Left lung (tissue), 10 donors: Measurements from ENCODE around the gene LRIF1. TPM values are rescaled to one million over a fixed set of nuclear protein-coding genes. Genes with fewer than 3 reads are reported as not detected.
A peak's percentile ranks its signal among the peaks of the same experiment; 100 is the strongest.

Source experiments
- ATAC-seq: fragments of 200-7000 bp; cut with Tn5 transposase; one replicate; pipeline ENCODE4 v1.9.1; 2020; ENCODE audit warnings: moderate library complexity
- DNase-seq, 4 donors: peaks; one replicate each; pipeline ENCODE4 v3.0.0-alpha.2; 2013 to 2020
- H3K27ac ChIP-seq, 2 donors: fragments of 200-600 bp; sonication (generic) in 1 of 2; one replicate each; pipeline versions ENCODE4 v1.5.0 to v1.8.0; 2020 to 2021
- H3K27me3 ChIP-seq, 2 donors: fragments of 200-600 bp; sonication (generic) in 1 of 2; one replicate each; pipeline versions ENCODE4 v1.5.0 to v1.8.0; 2020 to 2021
- H3K36me3 ChIP-seq, 2 donors: fragments of 200-600 bp; sonication (generic) in 1 of 2; one replicate each; pipeline versions ENCODE4 v1.5.0 to v1.8.0; 2020 to 2021
- H3K4me1 ChIP-seq, 2 donors: fragments of 200-600 bp; one replicate each; pipeline ENCODE4 v1.8.0; 2021
- H3K4me3 ChIP-seq, 2 donors: fragments of 200-600 bp; sonication (generic) in 1 of 2; one replicate each; pipeline versions ENCODE4 v1.5.0 to v1.8.0; 2020 to 2021; ENCODE audit warnings: mild to moderate bottlenecking in 1 of 2
- H3K9me3 ChIP-seq, 2 donors: fragments of 200-600 bp; sonication (generic) in 1 of 2; one replicate each; pipeline versions ENCODE4 v1.5.0 to v1.8.0; 2020 to 2021
- intact Hi-C, 2 donors: fragments of 100-400 bp; cut with DNase I; formaldehyde crosslinking; loops; one replicate each; pipeline versions ENCODE4 v1.11.2 to v1.14.2; 2022
- polyA plus RNA-seq, 6 donors: library from polyadenylated mRNA; unstranded; fragments of 120-200 nt; gene quantifications; one replicate each; pipeline ENCODE4 v1.2.1, GENCODE V29; 2013; ENCODE audit not compliant: insufficient read length in 6 of 6
- total RNA-seq, 2 donors: library from RNA; stranded (reverse); fragmentation: NEBNext Ultra II Directional; extraction: Animal tissue kit (Norgen Biotek cat#: 25700); gene quantifications; one replicate each; pipeline ENCODE4 v1.2.1, GENCODE V29; 2021
- TF ChIP-seq, protein P1 (sequence below), 2 donors: fragments of 200-600 bp; sonication (generic) in 1 of 2; IDR thresholded peaks; one replicate each; pipeline versions ENCODE4 v1.5.0 to v1.8.0; 2021; ENCODE audit warnings: antibody characterized with exemption in 2 of 2
- donor health status: DM: no; HTN: yes; CAD: no.
- donor health status: DM: no; HTN: no; CAD: no.

LRIF1 gene
- total and polyA plus RNA-seq, 8 donors = 6.3 to 14.7 (median 12.4) TPM

DNA sequence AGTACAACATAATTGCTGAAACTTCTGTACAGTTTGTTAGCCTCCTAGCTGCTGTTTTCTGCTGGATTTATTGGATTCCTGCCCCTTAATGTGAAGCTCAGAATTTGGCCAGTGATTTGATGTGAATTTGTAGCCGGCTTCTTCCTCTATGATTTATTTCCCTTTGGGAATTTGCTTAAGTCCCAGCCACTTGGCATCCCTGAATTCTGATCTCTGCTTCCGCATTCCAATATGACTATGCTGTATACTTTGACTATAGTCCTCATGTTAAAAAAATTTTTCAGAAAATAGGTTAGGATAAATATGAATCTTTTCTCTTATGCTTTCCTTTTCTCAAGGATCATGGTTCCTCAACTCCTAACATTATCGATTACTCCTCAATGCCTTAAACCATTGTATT is 12.4 kb upstream of the LRIF1 start:
- ATAC-seq (no peak), DNase-seq (no peak)
- Histone ChIP-seq H3K4me1 (no peaks in the 10 kb centered on the region), H3K27ac (no peak overlapping the region), H3K4me3 (no peak overlapping the region), H3K27me3 (peaks cover 0 to 14% of the 10 kb centered on the region in 2 donors), H3K9me3 (peaks cover 0 to 34% of the 10 kb centered on the region in 2 donors), H3K36me3 (no peaks in the 10 kb centered on the region)
- intact Hi-C loops = no loop called here
- TF ChIP-seq, protein P1, sequence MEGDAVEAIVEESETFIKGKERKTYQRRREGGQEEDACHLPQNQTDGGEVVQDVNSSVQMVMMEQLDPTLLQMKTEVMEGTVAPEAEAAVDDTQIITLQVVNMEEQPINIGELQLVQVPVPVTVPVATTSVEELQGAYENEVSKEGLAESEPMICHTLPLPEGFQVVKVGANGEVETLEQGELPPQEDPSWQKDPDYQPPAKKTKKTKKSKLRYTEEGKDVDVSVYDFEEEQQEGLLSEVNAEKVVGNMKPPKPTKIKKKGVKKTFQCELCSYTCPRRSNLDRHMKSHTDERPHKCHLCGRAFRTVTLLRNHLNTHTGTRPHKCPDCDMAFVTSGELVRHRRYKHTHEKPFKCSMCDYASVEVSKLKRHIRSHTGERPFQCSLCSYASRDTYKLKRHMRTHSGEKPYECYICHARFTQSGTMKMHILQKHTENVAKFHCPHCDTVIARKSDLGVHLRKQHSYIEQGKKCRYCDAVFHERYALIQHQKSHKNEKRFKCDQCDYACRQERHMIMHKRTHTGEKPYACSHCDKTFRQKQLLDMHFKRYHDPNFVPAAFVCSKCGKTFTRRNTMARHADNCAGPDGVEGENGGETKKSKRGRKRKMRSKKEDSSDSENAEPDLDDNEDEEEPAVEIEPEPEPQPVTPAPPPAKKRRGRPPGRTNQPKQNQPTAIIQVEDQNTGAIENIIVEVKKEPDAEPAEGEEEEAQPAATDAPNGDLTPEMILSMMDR (IDR thresholded peaks at IDR 0.05) = no peak

DNA sequence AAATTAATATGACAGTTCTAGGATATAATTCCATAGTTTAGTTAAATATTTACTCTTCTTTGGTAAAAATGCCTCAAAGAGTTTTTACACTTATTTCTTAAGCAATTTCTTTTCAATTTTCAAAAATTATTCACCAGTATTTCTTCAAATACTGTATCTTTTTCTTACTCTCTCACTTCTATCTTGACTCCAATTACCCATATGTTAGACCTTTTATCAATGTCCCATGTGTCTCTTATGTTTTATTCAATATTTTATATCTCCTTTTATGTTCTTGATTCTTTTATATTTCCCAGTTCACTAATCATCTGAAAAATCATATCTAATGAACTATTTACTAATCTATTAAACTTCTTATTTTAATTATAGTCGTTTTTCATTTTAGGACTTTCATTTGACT is 11.5 kb upstream of the LRIF1 start:
- H3K27ac ChIP-seq = no peak overlapping the region
- ATAC-seq (no peak), DNase-seq (no peak)
- H3K27me3 ChIP-seq = peaks cover 0 to 16% of the 10 kb centered on the region in 2 donors
- intact Hi-C loops = no loop called here
- H3K4me1 ChIP-seq = no peaks in the 10 kb centered on the region
- no peak overlapping the region for H3K4me3 ChIP-seq
- H3K9me3 ChIP-seq = peaks cover 0 to 30% of the 10 kb centered on the region in 2 donors
- TF ChIP-seq, protein P1 (IDR thresholded peaks at IDR 0.05) = no peak
- H3K36me3 ChIP-seq = no peaks in the 10 kb centered on the region

DNA sequence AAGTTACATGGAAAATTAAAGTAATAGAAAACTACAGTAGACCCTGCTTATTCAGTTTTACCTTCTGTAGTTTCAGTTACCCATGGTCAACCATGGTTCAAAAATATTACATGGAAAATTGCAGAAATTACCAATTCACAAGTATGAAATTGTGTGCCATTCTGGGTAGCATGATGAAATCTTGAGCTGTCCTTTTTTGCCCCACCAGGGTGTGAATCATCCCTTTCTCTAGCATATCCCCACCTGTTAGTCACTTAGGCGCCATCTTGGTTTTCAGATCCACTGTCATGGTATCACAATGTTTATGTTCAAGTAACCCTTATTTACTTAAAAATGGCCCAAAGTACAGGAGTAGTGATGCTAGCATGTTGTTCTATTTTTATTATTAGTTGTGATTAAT is 3.5 kb upstream of the LRIF1 start:
- no peak overlapping the region for H3K4me3 ChIP-seq
- H3K27ac ChIP-seq = no peak overlapping the region
- H3K27me3 ChIP-seq = peaks cover 12 to 45% of the 10 kb centered on the region in 2 donors
- TF ChIP-seq, protein P1 (IDR thresholded peaks at IDR 0.05) = no peak
- DNase-seq (no peak), ATAC-seq (no peak)
- intact Hi-C loops = no loop called here
- peaks cover 0 to 7% of the 10 kb centered on the region in 2 donors for H3K4me1 ChIP-seq
- H3K36me3 ChIP-seq = no peaks in the 10 kb centered on the region
- H3K9me3 ChIP-seq = peaks cover 0 to 30% of the 10 kb centered on the region in 2 donors

DNA sequence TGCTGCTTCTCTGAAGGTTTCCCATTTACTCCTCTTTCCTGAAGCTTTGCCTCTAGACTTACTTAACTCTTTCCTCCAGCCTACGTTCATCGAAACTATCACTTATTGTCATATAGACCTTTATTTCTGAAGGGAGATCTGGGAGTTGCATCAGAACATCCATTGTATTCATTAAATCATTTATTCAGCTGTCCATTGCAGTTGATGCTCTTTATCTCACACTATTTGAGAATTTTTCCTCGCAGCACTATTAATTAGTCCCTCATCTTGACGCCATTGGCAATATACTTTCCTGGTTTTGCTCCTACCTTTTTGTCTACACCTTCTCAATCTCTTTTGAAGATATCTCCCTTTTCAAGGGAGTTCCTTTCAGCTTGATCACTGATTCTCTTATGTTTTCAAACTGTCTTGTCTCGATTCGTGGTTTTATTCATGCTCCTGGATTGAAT is 757 bp upstream of the LRIF1 start:
- no peak for DNase-seq
- no peaks in the 10 kb centered on the region for H3K36me3 ChIP-seq
- H3K4me1 ChIP-seq = peaks cover 0 to 10% of the 10 kb centered on the region in 2 donors
- H3K27ac ChIP-seq = peak overlapping the region; percentile 91 to 98
- H3K9me3 ChIP-seq = peaks cover 0 to 48% of the 10 kb centered on the region in 2 donors
- intact Hi-C loops = no loop called here
- ATAC-seq = no peak
- TF ChIP-seq, protein P1 (IDR thresholded peaks at IDR 0.05) = no peak
- H3K4me3 ChIP-seq = peak overlapping the region; percentile 56 to 58
- peaks cover 12 to 31% of the 10 kb centered on the region in 2 donors for H3K27me3 ChIP-seq

DNA sequence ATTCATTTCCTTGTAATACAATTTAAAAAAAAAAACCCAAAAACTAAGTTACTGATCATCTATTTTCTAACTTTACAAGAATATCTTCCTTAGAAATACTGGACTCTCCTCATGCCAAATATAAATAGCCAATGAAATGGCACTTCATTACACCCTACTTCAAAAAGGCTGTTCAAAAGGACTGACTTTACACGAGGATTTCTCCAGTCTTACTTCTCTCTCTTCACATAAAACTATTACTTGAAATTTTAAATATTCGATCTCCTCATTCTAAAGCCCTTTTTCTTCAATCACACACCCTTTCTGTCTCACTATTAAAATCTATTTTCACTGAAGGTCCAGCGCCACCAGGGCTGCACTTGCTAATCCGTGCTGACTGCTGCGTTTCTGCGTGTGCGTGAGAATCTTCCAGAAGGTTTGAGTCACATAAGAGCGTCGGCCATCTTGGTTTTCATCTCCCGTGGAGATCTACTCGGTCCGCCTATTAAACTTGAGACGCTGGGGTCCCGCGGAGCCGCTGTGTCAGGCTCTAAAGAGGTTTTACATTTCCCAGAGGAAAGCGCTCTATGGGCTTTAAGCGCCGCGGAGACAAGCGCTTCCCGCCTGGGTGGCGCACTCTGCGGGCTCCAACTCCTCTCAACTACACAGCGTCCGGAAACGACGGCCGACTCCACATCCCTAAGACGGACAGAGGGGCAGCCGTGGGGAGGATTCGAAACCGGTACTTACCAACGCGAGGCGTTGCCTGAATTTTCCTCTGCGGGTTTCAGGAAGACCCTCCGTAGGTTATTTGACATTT is 631 bp downstream of the LRIF1 start:
- peak overlapping the region; percentile 91 to 98 for H3K27ac ChIP-seq
- peak; percentile 43 to 86 (median 54) for DNase-seq
- peaks cover 0 to 56% of the 10 kb centered on the region in 2 donors for H3K9me3 ChIP-seq
- H3K4me3 ChIP-seq = peak overlapping the region; percentile 56 to 58
- TF ChIP-seq, protein P1 (IDR thresholded peaks at IDR 0.05) = no peak
- peaks cover 0 to 10% of the 10 kb centered on the region in 2 donors for H3K4me1 ChIP-seq
- no peaks in the 10 kb centered on the region for H3K36me3 ChIP-seq
- H3K27me3 ChIP-seq = peaks cover 8 to 17% of the 10 kb centered on the region in 2 donors
- ATAC-seq = peak; percentile 66
- intact Hi-C loops = no loop called here
